ENCODE measurements around the gene CELSR1. TPM values are rescaled to one million over a fixed set of nuclear protein-coding genes. Genes with fewer than 3 reads are reported as not detected.
A peak's percentile ranks its signal among the peaks of the same experiment; 100 is the strongest.

Gene CELSR1
- under 1 TPM; 0.22 to 0.63 (median 0.38) TPM for total RNA-seq

DNA sequence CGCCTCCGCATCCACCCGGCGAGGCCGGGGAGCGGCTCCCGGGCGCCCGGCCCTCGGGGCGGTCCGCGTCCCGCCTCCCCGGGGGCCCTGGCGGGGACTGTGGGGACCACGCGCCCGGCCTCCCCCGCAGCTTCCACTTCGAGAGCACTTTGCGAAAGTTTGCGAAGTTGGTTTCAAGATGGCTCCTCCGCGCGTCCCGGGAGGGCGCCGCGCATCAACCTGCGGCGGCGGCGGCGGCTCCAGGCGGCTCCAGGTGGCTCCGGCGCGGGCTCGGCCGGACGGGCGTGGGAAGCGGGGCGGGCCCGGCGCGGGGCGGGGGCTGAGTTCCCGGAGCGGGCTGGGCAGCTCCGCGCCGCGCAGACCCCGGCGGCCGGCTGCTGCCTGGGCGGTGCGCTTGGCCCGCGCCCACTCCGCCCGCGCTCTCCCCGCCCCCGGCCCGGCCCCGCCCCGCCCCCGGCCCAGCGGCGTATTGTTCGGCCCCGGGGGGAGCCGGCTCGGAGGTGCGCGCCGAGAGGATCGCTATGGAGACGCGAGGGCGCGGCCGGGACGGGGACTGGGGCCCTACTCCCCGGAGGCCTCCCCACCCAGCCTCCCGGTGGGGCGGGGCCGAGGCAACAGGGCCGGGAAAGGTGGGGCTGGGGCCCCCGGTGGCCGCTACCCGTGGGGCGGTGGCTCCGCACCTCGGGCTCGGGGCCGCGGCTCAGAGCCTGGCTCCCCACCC, at the start of gene CELSR1:
Gene CELSR1, minus strand, starts transcription at position 396 of the 721 bp plus-strand sequence. CDS start 450 bp downstream, outside the sequence.
- ATAC-seq (peak; percentile 48 to 61), DNase-seq (no peak)
- Mint-ChIP-seq H3K36me3 (ENCODE audit: insufficient read depth) (no peaks in the 10 kb centered on the region), H3K27me3 (ENCODE audit: low read depth) (peaks cover 59% of the 10 kb centered on the region), H3K4me3 (peak within 1 kb of the TSS; percentile 46), H3K4me1 (ENCODE audit: low read depth) (peaks cover 12% of the 10 kb centered on the region), H3K9me3 (no peaks in the 10 kb centered on the region)

GRCh38 chr22:46587061-46587460, 49.6 kb upstream of the CELSR1 start:
- no peak for DNase-seq
- no peaks in the 10 kb centered on the region for H3K9me3 Mint-ChIP-seq

GRCh38 chr22:46586531-46587011, 49.2 kb upstream of the CELSR1 start:
- Mint-ChIP-seq H3K4me1 (ENCODE audit: low read depth) (peaks cover 18% of the 10 kb centered on the region), H3K4me3 (no peak overlapping the region), H3K36me3 (ENCODE audit: insufficient read depth) (no peaks in the 10 kb centered on the region), H3K27me3 (ENCODE audit: low read depth) (no peaks in the 10 kb centered on the region), H3K9me3 (no peaks in the 10 kb centered on the region)
- no peak for DNase-seq
- ATAC-seq = no peak

More at GRCh38 chr22:46587061-46587460, 49.6 kb upstream of the CELSR1 start:
- peak; percentile 46 to 56 for ATAC-seq
- peak overlapping the region; percentile 56 for H3K4me3 Mint-ChIP-seq
- no peaks in the 10 kb centered on the region for H3K36me3 Mint-ChIP-seq (ENCODE audit: insufficient read depth)
- no peaks in the 10 kb centered on the region for H3K27me3 Mint-ChIP-seq (ENCODE audit: low read depth)
- peaks cover 21% of the 10 kb centered on the region for H3K4me1 Mint-ChIP-seq (ENCODE audit: low read depth)

DNA sequence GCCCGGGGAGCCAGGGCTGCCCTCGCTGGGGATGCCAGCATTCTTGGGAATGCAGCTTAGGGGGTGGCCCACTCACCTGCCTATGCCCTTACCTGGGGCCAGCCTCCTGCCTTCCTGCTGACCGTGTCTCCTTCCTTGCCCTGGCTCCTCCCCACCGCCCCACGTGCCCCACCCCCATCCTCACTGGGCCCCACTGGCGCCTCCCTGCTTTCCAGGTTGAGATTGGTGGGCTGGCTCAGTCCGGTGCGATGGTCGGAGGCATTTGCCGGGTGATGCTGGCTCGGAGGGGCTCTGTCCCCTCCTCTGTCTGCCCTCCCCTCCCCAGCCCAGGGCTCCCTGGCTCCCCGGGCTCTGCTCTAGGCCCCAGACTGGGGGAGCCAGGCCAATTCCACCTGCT, 48.7 kb upstream of the CELSR1 start:
- no peak overlapping the region for H3K4me3 Mint-ChIP-seq
- ATAC-seq = no peak
- no peak for DNase-seq
- H3K27me3 Mint-ChIP-seq (ENCODE audit: low read depth) = no peaks in the 10 kb centered on the region
- H3K36me3 Mint-ChIP-seq (ENCODE audit: insufficient read depth) = no peaks in the 10 kb centered on the region
- H3K4me1 Mint-ChIP-seq (ENCODE audit: low read depth) = peaks cover 21% of the 10 kb centered on the region
- no peaks in the 10 kb centered on the region for H3K9me3 Mint-ChIP-seq

- DNase-seq (no peak), ATAC-seq (no peak)
- no peaks in the 10 kb centered on the region for H3K27me3 Mint-ChIP-seq (ENCODE audit: low read depth)
- H3K9me3 Mint-ChIP-seq = no peaks in the 10 kb centered on the region
- H3K4me3 Mint-ChIP-seq = no peak overlapping the region
- no peaks in the 10 kb centered on the region for H3K36me3 Mint-ChIP-seq (ENCODE audit: insufficient read depth)
- H3K4me1 Mint-ChIP-seq (ENCODE audit: low read depth) = peaks cover 21% of the 10 kb centered on the region
Measured at GRCh38 chr22:46585340-46586122, 48.1 kb upstream of the CELSR1 start.

DNA sequence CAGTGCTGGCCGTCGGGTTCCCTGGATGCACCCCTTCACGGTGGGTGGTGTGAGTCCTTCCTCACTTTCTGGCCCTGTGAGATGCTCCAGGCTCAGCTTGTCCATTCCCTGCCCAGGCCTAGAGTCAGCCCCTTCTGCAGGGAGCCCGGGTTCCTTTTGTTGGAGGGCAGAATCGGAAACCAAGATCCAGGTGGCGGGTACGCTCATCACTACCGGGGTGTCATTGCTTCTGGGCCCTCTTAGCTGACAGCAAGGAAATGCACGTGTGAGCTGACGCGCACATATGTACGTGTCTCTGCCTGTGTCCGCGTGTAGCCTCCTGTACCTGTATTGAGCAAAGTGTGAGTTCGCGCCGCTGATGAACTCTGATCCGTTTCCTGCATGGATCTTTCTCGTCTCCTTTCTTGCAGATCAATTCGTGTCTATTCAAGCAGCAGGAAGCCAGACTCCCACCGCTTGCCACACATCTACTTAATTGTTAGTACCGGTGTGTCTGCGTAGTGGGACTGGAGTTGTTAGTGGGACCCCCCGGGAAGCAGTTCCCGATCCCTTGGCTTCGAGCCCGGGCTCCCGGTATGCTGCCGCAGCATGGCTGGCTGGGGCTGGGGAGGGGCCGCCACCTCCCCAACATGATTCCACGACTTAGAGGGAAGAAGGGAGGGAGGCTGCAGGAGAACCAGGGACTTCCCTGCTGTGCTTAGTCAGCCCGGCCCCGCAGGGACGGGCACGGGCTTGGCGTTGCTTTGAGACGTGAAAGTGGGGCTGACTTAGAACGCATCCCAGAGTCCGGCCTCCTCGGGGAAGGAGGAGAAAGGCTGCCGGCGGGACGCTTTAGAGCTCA, 46.9 kb upstream of the CELSR1 start:
- Mint-ChIP-seq H3K4me3 (no peak overlapping the region), H3K36me3 (ENCODE audit: insufficient read depth) (no peaks in the 10 kb centered on the region), H3K4me1 (ENCODE audit: low read depth) (peaks cover 23% of the 10 kb centered on the region), H3K9me3 (no peaks in the 10 kb centered on the region), H3K27me3 (ENCODE audit: low read depth) (no peaks in the 10 kb centered on the region)
- DNase-seq = no peak
- ATAC-seq = no peak

GRCh38 chr22:46583571-46583970, 46.2 kb upstream of the CELSR1 start:
- H3K4me1 Mint-ChIP-seq (ENCODE audit: low read depth) = peaks cover 30% of the 10 kb centered on the region

GRCh38 chr22:46582281-46582933, 45.0 kb upstream of the CELSR1 start:
- no peaks in the 10 kb centered on the region for H3K36me3 Mint-ChIP-seq (ENCODE audit: insufficient read depth)
- DNase-seq (no peak), ATAC-seq (no peak)
- peaks cover 30% of the 10 kb centered on the region for H3K4me1 Mint-ChIP-seq (ENCODE audit: low read depth)
- no peaks in the 10 kb centered on the region for H3K27me3 Mint-ChIP-seq (ENCODE audit: low read depth)
- no peaks in the 10 kb centered on the region for H3K9me3 Mint-ChIP-seq
- H3K4me3 Mint-ChIP-seq = no peak overlapping the region

More at GRCh38 chr22:46583571-46583970, 46.2 kb upstream of the CELSR1 start:
- Mint-ChIP-seq H3K36me3 (ENCODE audit: insufficient read depth) (no peaks in the 10 kb centered on the region), H3K9me3 (no peaks in the 10 kb centered on the region), H3K27me3 (ENCODE audit: low read depth) (no peaks in the 10 kb centered on the region), H3K4me3 (no peak overlapping the region)
- no peak for ATAC-seq
- no peak for DNase-seq

- DNase-seq = no peak
- ATAC-seq = no peak
- H3K4me3 Mint-ChIP-seq = no peak overlapping the region
- H3K36me3 Mint-ChIP-seq (ENCODE audit: insufficient read depth) = no peaks in the 10 kb centered on the region
- H3K27me3 Mint-ChIP-seq (ENCODE audit: low read depth) = no peaks in the 10 kb centered on the region
- H3K4me1 Mint-ChIP-seq (ENCODE audit: low read depth) = peaks cover 23% of the 10 kb centered on the region
- H3K9me3 Mint-ChIP-seq = no peaks in the 10 kb centered on the region
Measured at GRCh38 chr22:46581538-46582244, 44.3 kb upstream of the CELSR1 start.

- peaks cover 25% of the 10 kb centered on the region for H3K4me1 Mint-ChIP-seq (ENCODE audit: low read depth)
- no peaks in the 10 kb centered on the region for H3K9me3 Mint-ChIP-seq
- no peaks in the 10 kb centered on the region for H3K27me3 Mint-ChIP-seq (ENCODE audit: low read depth)
- DNase-seq = no peak
- H3K36me3 Mint-ChIP-seq (ENCODE audit: insufficient read depth) = no peaks in the 10 kb centered on the region
- ATAC-seq = no peak
- no peak overlapping the region for H3K4me3 Mint-ChIP-seq
Measured at GRCh38 chr22:46580940-46581537, 43.6 kb upstream of the CELSR1 start.

GRCh38 chr22:46579751-46580449, 42.5 kb upstream of the CELSR1 start:
- DNase-seq (no peak), ATAC-seq (no peak)
- peaks cover 36% of the 10 kb centered on the region for H3K4me1 Mint-ChIP-seq (ENCODE audit: low read depth)
- no peaks in the 10 kb centered on the region for H3K27me3 Mint-ChIP-seq (ENCODE audit: low read depth)
- no peaks in the 10 kb centered on the region for H3K9me3 Mint-ChIP-seq
- H3K36me3 Mint-ChIP-seq (ENCODE audit: insufficient read depth) = no peaks in the 10 kb centered on the region
- peak overlapping the region; percentile 93 for H3K4me3 Mint-ChIP-seq

DNA sequence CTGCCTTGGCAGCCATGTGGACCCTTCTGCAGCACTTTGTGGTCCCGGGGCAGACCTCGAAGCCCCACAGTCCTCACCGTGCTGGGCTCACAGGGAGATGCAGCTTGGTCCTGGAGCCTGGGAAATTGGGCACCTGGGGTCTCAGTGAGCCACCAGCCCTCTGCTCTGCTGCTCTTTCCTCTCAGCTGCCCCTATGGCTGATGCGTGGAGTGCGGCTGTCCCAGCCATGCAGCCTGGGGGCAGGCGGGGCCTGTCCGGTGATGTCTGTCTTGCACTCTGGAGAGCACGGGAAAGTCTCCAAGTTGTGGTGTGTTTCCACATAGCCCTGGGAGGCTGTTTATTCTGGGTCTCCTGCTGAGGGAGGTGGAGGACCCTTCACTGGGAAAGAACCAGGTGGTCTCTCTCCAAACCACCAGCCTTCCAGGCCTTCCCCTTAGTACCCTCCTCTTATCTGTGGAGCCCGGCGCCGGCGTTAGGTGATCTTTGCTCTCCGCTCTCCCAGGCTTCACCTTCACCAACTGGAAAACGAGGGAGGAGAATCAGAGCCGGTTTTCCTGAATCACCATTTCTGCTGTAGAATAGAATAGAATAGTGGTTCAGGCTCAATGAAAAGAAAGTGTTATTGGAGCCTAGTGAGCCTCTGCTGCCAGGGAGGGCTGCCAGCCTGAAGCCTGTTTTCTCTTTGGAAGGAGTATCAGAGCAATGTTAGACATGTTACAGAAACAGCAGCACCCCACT, 41.6 kb upstream of the CELSR1 start:
- no peak for DNase-seq
- Mint-ChIP-seq H3K27me3 (ENCODE audit: low read depth) (no peaks in the 10 kb centered on the region), H3K4me3 (peak overlapping the region; percentile 93), H3K9me3 (no peaks in the 10 kb centered on the region), H3K36me3 (ENCODE audit: insufficient read depth) (no peaks in the 10 kb centered on the region), H3K4me1 (ENCODE audit: low read depth) (peaks cover 36% of the 10 kb centered on the region)
- no peak for ATAC-seq
